Endometrial microvascular endothelial cells (primary cell): ENCODE results near the gene ADRB1. TPM values are rescaled to one million over a fixed set of nuclear protein-coding genes. Genes with fewer than 3 reads are reported as not detected.

Source experiments
- in situ Hi-C: cut with HindIII; loops from 2 replicates; pipeline ENCODE4 v1.10.0; 2017; ENCODE audit warnings: low sequenced_read_pairs, low pct_unique_long_range_greater_than_20kb; ENCODE audit errors: inconsistent ontology term
- total RNA-seq: library from RNA; depleted of rRNA; stranded (reverse); fragments of >200 nt; gene quantifications from one replicate; pipeline ENCODE4 v1.2.3, GENCODE V29; 2015; ENCODE audit errors: inconsistent ontology term

ADRB1 gene
- total RNA-seq, 1 donor from 2014 or later = 2.6 TPM

- in situ Hi-C loops = no loop called here
Observed at GRCh38 chr10:114077347-114077746, 33.7 kb downstream of the ADRB1 start.

- in situ Hi-C loops = no loop called here
Observed at GRCh38 chr10:114077815-114078219, 34.2 kb downstream of the ADRB1 start.

GRCh38 chr10:114078346-114078745, 34.7 kb downstream of the ADRB1 start:
- in situ Hi-C loops = no loop called here

GRCh38 chr10:114079421-114079820, 35.8 kb downstream of the ADRB1 start:
- in situ Hi-C loops = no loop called here

- in situ Hi-C loops = no loop called here
Observed at GRCh38 chr10:114081911-114082583, 38.4 kb downstream of the ADRB1 start.

GRCh38 chr10:114083040-114083439, 39.4 kb downstream of the ADRB1 start:
- in situ Hi-C loops = no loop called here

- in situ Hi-C loops = no loop called here
Observed at GRCh38 chr10:114084215-114084614, 40.5 kb downstream of the ADRB1 start.

- in situ Hi-C loops = no loop called here
Observed at GRCh38 chr10:114087255-114087654, 43.6 kb downstream of the ADRB1 start.

GRCh38 chr10:114087655-114088054, 44.0 kb downstream of the ADRB1 start:
- in situ Hi-C loops = no loop called here

- in situ Hi-C loops = no loop called here
Observed at GRCh38 chr10:114094795-114095194, 51.1 kb downstream of the ADRB1 start.

- in situ Hi-C loops = no loop called here
Observed at GRCh38 chr10:114095559-114096337, 52.1 kb downstream of the ADRB1 start.

Other genes starting within 250 kb of the ADRB1 start
- gene DCLRE1A, start 189.8 kb upstream of the ADRB1 start, total RNA-seq = 6.8 TPM
- 13.2 TPM for gene NHLRC2, start 189.2 kb upstream of the ADRB1 start, total RNA-seq
- 3.8 TPM for gene CCDC186, start 130.3 kb downstream of the ADRB1 start, total RNA-seq
- gene TDRD1, start 135.5 kb downstream of the ADRB1 start, total RNA-seq = under 0.01 TPM
- gene VWA2, start 195.4 kb downstream of the ADRB1 start, total RNA-seq = not detected